A549 (cell line): Measurements from ENCODE around the gene TNRC6C. TPM values are rescaled to one million over a fixed set of nuclear protein-coding genes. Genes with fewer than 3 reads are reported as not detected.
"Not testable (repeated sequence)": the region's sequence is repeated elsewhere in the genome, so short reads cannot be mapped to it uniquely, and the experiment has no call there.

ENCODE experiments used
- ATAC-seq, 2 experiments: fragments of 200-7000 bp in 1 of 2; fragments of >200 bp in 1 of 2; cut with Nextera tagmentation in 1 of 2; cut with Tn5 transposase in 1 of 2; 3 replicates each; pipeline versions ENCODE4 v1.8.0 to v1.9.1; 2018 to 2020; ENCODE audit warnings: mild to moderate bottlenecking in 1 of 2, moderate library complexity in 1 of 2
- CTCF ChIA-PET: fragments of 300-600 bp; sonication (Branson Sonifier 250); formaldehyde crosslinking; extraction: SDS; loops from one replicate; lab custom pipeline; 2021; ENCODE audit warnings: antibody characterized with exemption, inconsistent platforms; lab: Yijun Ruan, JAX
- POLR2A ChIA-PET: fragments of 350-600 bp; formaldehyde crosslinking; extraction: SDS; loops from one replicate; lab custom pipeline; 2021; ENCODE audit warnings: antibody characterized with exemption, inconsistent platforms; lab: Yijun Ruan, JAX
- DNase-seq, 2 experiments: peaks; one replicate each; pipeline versions ENCODE4 v3.0.0 to v3.0.0-alpha.2; 2011 to 2016; ENCODE audit warnings: low read depth in 1 of 2, low spot score in 1 of 2
- FAIRE-seq: peaks from 2 replicates; lab custom pipeline; 2011; peaks lifted over from hg19 to GRCh38; lab: Jason Lieb, UNC
- H3K27ac ChIP-seq, 2 experiments: fragments of >200 bp; sonication (Bioruptor Twin); formaldehyde crosslinking; 3 replicates each; pipeline ENCODE4 v1.5.1; 2016 to 2017
- H3K4me1 ChIP-seq: fragments of >200 bp; sonication (Bioruptor Twin); formaldehyde crosslinking; 3 replicates; pipeline ENCODE4 v1.6.1; 2016
- H3K4me2 ChIP-seq: fragments of >200 bp; sonication (Bioruptor Twin); formaldehyde crosslinking; 3 replicates; pipeline ENCODE4 v1.6.1; 2016
- H3K4me3 ChIP-seq: fragments of >200 bp; sonication (Bioruptor Twin); formaldehyde crosslinking; 3 replicates; pipeline ENCODE4 v1.5.1; 2016
- H3K9me3 ChIP-seq: fragments of >200 bp; sonication (Bioruptor Twin); formaldehyde crosslinking; 3 replicates; pipeline ENCODE4 v1.6.1; 2016
- BHLHE40 ChIP-seq: IDR thresholded peaks from 2 replicates; pipeline ENCODE4 v1.6.1; 2012; ENCODE audit warnings: low read depth, low read length, inconsistent platforms
- CBX8 ChIP-seq: fragments of 200-600 bp; sonication (generic); IDR thresholded peaks from 2 replicates; pipeline ENCODE4 v1.6.1; 2016
- CHD2 ChIP-seq: fragments of 150-350 bp; IDR thresholded peaks from 2 replicates; pipeline ENCODE4 v1.6.1; 2014; ENCODE audit warnings: low read length; ENCODE audit not compliant: partially characterized antibody
- ESRRA ChIP-seq: fragments of 150-350 bp; IDR thresholded peaks from 2 replicates; pipeline ENCODE4 v1.6.1; 2014; ENCODE audit warnings: mild to moderate bottlenecking, low read length, borderline replicate concordance
- HDAC2 ChIP-seq: fragments of 200-600 bp; sonication (generic); IDR thresholded peaks from 2 replicates; pipeline ENCODE4 v1.6.1; 2016
- HEYL ChIP-seq: fragments of 250-450 bp; sonication (Bioruptor Pico); IDR thresholded peaks from 2 replicates; pipeline ENCODE4 v1.8.0; 2021; ENCODE audit warnings: mild to moderate bottlenecking, moderate library complexity
- HMGXB4 ChIP-seq: fragments of 250-450 bp; sonication (Bioruptor Pico); IDR thresholded peaks from 2 replicates; pipeline ENCODE4 v1.5.0; 2021; ENCODE audit warnings: mild to moderate bottlenecking, moderate library complexity, borderline replicate concordance
- HOXA7 ChIP-seq: fragments of 250-450 bp; sonication (Bioruptor Pico); IDR thresholded peaks from 2 replicates; pipeline ENCODE4 v1.5.0; 2020; ENCODE audit warnings: mild to moderate bottlenecking, moderate library complexity
- HOXB13 ChIP-seq: fragments of 250-450 bp; sonication (Bioruptor Pico); IDR thresholded peaks from 2 replicates; pipeline ENCODE4 v1.5.0; 2020; ENCODE audit warnings: low read depth, mild to moderate bottlenecking, moderate library complexity
- JUNB ChIP-seq: fragments of >200 bp; sonication (Bioruptor Twin); formaldehyde crosslinking; IDR thresholded peaks from 2 replicates; pipeline ENCODE4 v1.6.1; 2016
- KDM1A ChIP-seq: fragments of 200-600 bp; sonication (generic); IDR thresholded peaks from 2 replicates; pipeline ENCODE4 v1.6.1; 2016; ENCODE audit warnings: low read depth, mild to moderate bottlenecking
- MAFK ChIP-seq: fragments of 450-650 bp; IDR thresholded peaks from 2 replicates; pipeline ENCODE4 v1.6.1; 2014; ENCODE audit not compliant: partially characterized antibody
- MAX ChIP-seq: IDR thresholded peaks from 2 replicates; pipeline ENCODE4 v1.6.1; 2012
- MAZ ChIP-seq: fragments of 150-350 bp; IDR thresholded peaks from 2 replicates; pipeline ENCODE4 v1.6.1; 2014; ENCODE audit warnings: antibody characterized with exemption, low read depth, low read length, borderline replicate concordance
- MYC ChIP-seq: IDR thresholded peaks from 2 replicates; pipeline ENCODE4 v1.6.1; 2012; ENCODE audit warnings: mild to moderate bottlenecking, inconsistent platforms, low read length, improper control_type of control experiment, borderline replicate concordance
- NPAS2 ChIP-seq: fragments of 250-450 bp; sonication (Bioruptor Pico); IDR thresholded peaks from 2 replicates; pipeline ENCODE4 v1.8.0; 2022; ENCODE audit warnings: mild to moderate bottlenecking, moderate library complexity, borderline replicate concordance
- NR3C1 ChIP-seq: fragments of >200 bp; sonication (Bioruptor Twin); formaldehyde crosslinking; IDR thresholded peaks from 3 replicates; pipeline ENCODE4 v1.6.1; 2017
- PBX3 ChIP-seq: IDR thresholded peaks from 2 replicates; pipeline ENCODE4 v1.6.1; 2012
- RARB ChIP-seq: fragments of 250-450 bp; sonication (Bioruptor Pico); IDR thresholded peaks from 2 replicates; pipeline ENCODE4 v1.8.0; 2021; ENCODE audit warnings: mild to moderate bottlenecking, moderate library complexity
- REST ChIP-seq: fragments of 200-600 bp; sonication (generic); IDR thresholded peaks from 2 replicates; pipeline ENCODE4 v1.6.1; 2016; ENCODE audit warnings: antibody characterized with exemption, mild to moderate bottlenecking, moderate library complexity
- RFX5 ChIP-seq: fragments of 450-650 bp; IDR thresholded peaks from 2 replicates; pipeline ENCODE4 v1.7.1; 2014; ENCODE audit warnings: antibody characterized with exemption, mild to moderate bottlenecking, moderate library complexity
- RNF2 ChIP-seq: fragments of 200-600 bp; sonication (generic); IDR thresholded peaks from 2 replicates; pipeline ENCODE4 v1.6.1; 2016; ENCODE audit warnings: low read depth, mild to moderate bottlenecking, antibody characterized with exemption, moderate library complexity, borderline replicate concordance
- SREBF2 ChIP-seq: fragments of 450-650 bp; IDR thresholded peaks from 2 replicates; pipeline ENCODE4 v1.6.1; 2014; ENCODE audit warnings: mild to moderate bottlenecking, moderate library complexity
- TFCP2L1 ChIP-seq: fragments of 250-450 bp; sonication (Bioruptor Pico); IDR thresholded peaks from 2 replicates; pipeline ENCODE4 v1.5.0; 2021; ENCODE audit warnings: mild to moderate bottlenecking
- ZC3H11A ChIP-seq: fragments of 450-650 bp; IDR thresholded peaks from 2 replicates; pipeline ENCODE4 v1.6.1; 2014; ENCODE audit warnings: antibody characterized with exemption, mild to moderate bottlenecking
- WGBS: methylation state at CpG from one replicate; pipeline ENCODE4 v1.1.6; 2017; ENCODE audit errors: missing lambda C conversion rate; 5-methylcytosine and 5-hydroxymethylcytosine counted together
- polyA plus RNA-seq, 4 experiments: library from polyadenylated mRNA; depleted of rRNA in 3 of 4; stranded (reverse); fragments of >200 nt; fragmentation: RNase III in 1 of 4; extraction: RNeasy Plus Mini Kit Qiagen cat#74134 plus additional on column Dnase treatment in 1 of 4; gene quantifications; 2 replicates in 3 of 4; 3 replicates in 1 of 4; pipeline ENCODE4 v1.2.3, GENCODE V29; 2011 to 2017

Gene TNRC6C
- polyA plus RNA-seq, 2 of the 4 experiments (the other 2 are of a cell fraction) = 1.3 to 1.9 TPM

- Histone ChIP-seq H3K4me3 (no peak overlapping the region), H3K27ac (no peak overlapping the region), H3K9me3 (no peaks in the 10 kb centered on the region), H3K4me2 (no peak overlapping the region), H3K4me1 (no peaks in the 10 kb centered on the region)
- 88% methylated on average over 3 of the region's 3 CpGs for WGBS
- ChIA-PET CTCF (interaction anchor here (6.1 kb wide), 1 partner anchor 15 kb away, joined by 83 read pairs; no protein-coding TSS in a partner anchor), POLR2A (no interaction called here)
- FAIRE-seq = no peak
- TF ChIP-seq HOXB13 = no peak
- TF ChIP-seq TFCP2L1 (CRISPR knock-in tag) = no peak
- TF ChIP-seq RARB = no peak
- no peak for TF ChIP-seq HOXA7 (CRISPR knock-in tag)
- TF ChIP-seq HMGXB4 = no peak
- no peak for TF ChIP-seq KDM1A
- TF ChIP-seq BHLHE40 = no peak
- no peak for TF ChIP-seq MAX
- no peak for TF ChIP-seq HEYL
- no peak for TF ChIP-seq REST
- no peak for TF ChIP-seq SREBF2
- TF ChIP-seq ZC3H11A = no peak
- ATAC-seq = no peak
- DNase-seq = no peak
Observed at GRCh38 chr17:78081551-78081950, 123.0 kb downstream of the TNRC6C start.

GRCh38 chr17:78082355-78082872 lies 123.9 kb downstream of the TNRC6C start:
- CTCF ChIA-PET = interaction anchor here (0.8 to 6.1 kb wide), 5 partner anchors 14 to 168 kb away, joined by 3 to 83 read pairs (median 3); no protein-coding TSS in a partner anchor
- H3K4me2 ChIP-seq, H3K4me1 ChIP-seq, H3K9me3 ChIP-seq, DNase-seq, POLR2A ChIA-PET, ATAC-seq, H3K4me3 ChIP-seq, H3K27ac ChIP-seq, FAIRE-seq: not testable (repeated sequence)
- WGBS = 81% methylated on average over 5 of the region's 5 CpGs
- peak; percentile 31 for TF ChIP-seq MAFK

- no peak overlapping the region for H3K4me2 ChIP-seq
- 79% methylated on average over 7 of the region's 7 CpGs for WGBS
- H3K4me1 ChIP-seq = no peaks in the 10 kb centered on the region
- FAIRE-seq = no peak
- H3K4me3 ChIP-seq = no peak overlapping the region
- no peaks in the 10 kb centered on the region for H3K9me3 ChIP-seq
- ChIA-PET POLR2A (no interaction called here), CTCF (interaction anchor here (0.8 to 6.1 kb wide), 8 partner anchors 13 to 167 kb away, joined by 3 to 83 read pairs (median 4); no protein-coding TSS in a partner anchor)
- no peak overlapping the region for H3K27ac ChIP-seq
- TF ChIP-seq HMGXB4 (no peak), ZC3H11A (no peak), RNF2 (no peak), RFX5 (no peak), NPAS2 (CRISPR knock-in tag) (no peak), MAX (no peak), MYC (no peak), CBX8 (no peak), PBX3 (no peak), MAZ (no peak), JUNB (no peak), MAFK (no peak), CHD2 (no peak), NR3C1 (no peak), TFCP2L1 (CRISPR knock-in tag) (no peak), RARB (no peak), ESRRA (no peak), HDAC2 (no peak)
- TF ChIP-seq, all 56 proteins: peak for 0
- DNase-seq = no peak
- ATAC-seq = no peak
Observed at GRCh38 chr17:78082988-78083387, 124.5 kb downstream of the TNRC6C start.
